RWPE1 (cell line): Measurements from ENCODE around the gene IL24.

Experiments used
- CTCF ChIA-PET: fragments of 350-600 bp; sonication (Branson Sonifier 250); formaldehyde crosslinking; extraction: SDS; loops from one replicate; lab custom pipeline; 2021; lab: Yijun Ruan, JAX
- POLR2A ChIA-PET: fragments of 400-600 bp; formaldehyde crosslinking; extraction: SDS; loops from one replicate; lab custom pipeline; 2020; ENCODE audit warnings: antibody characterized with exemption; ENCODE audit not compliant: low non-redundant PET; lab: Yijun Ruan, JAX
- DNase-seq: peaks from one replicate; pipeline ENCODE4 v3.0.0; 2012; ENCODE audit warnings: low spot score
- H3K27ac ChIP-seq: fragments of 450-650 bp; 2 replicates; pipeline ENCODE4 v1.5.1; 2017
- TF ChIP-seq, protein P1 (sequence below): fragments of 450-650 bp; conservative IDR thresholded peaks from 2 replicates; pipeline ENCODE4 v1.5.1; 2017; ENCODE audit warnings: low read depth, mild to moderate bottlenecking

The IL24 gene

DNA sequence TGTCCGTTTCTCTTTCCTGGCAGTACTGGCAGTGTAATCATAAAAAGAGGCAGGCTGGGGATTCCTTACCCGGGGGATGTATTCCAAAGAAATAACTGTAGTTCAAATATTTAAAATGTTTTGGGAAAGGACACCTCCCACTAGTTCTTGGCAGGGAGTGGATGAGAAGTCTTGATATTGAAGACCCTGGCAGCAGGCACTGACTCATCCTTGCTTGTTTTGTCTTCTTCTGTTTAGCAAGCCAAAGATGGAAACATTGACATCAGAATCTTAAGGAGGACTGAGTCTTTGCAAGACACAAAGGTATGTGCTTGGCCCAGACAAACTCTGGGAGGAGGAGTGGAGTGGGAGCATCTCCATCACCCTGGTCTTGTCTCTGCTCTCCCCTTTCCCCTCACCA lies 31.2 kb upstream of the IL24 start:
- ChIA-PET CTCF (interaction anchor here (1.1 to 2.0 kb wide), 5 partner anchors 12 to 43 kb away, joined by 3 to 14 read pairs (median 5); no protein-coding TSS in a partner anchor), POLR2A (no interaction called here)
- TF ChIP-seq, protein P1, sequence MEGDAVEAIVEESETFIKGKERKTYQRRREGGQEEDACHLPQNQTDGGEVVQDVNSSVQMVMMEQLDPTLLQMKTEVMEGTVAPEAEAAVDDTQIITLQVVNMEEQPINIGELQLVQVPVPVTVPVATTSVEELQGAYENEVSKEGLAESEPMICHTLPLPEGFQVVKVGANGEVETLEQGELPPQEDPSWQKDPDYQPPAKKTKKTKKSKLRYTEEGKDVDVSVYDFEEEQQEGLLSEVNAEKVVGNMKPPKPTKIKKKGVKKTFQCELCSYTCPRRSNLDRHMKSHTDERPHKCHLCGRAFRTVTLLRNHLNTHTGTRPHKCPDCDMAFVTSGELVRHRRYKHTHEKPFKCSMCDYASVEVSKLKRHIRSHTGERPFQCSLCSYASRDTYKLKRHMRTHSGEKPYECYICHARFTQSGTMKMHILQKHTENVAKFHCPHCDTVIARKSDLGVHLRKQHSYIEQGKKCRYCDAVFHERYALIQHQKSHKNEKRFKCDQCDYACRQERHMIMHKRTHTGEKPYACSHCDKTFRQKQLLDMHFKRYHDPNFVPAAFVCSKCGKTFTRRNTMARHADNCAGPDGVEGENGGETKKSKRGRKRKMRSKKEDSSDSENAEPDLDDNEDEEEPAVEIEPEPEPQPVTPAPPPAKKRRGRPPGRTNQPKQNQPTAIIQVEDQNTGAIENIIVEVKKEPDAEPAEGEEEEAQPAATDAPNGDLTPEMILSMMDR = no peak
- no peak for DNase-seq
- no peak overlapping the region for H3K27ac ChIP-seq

DNA sequence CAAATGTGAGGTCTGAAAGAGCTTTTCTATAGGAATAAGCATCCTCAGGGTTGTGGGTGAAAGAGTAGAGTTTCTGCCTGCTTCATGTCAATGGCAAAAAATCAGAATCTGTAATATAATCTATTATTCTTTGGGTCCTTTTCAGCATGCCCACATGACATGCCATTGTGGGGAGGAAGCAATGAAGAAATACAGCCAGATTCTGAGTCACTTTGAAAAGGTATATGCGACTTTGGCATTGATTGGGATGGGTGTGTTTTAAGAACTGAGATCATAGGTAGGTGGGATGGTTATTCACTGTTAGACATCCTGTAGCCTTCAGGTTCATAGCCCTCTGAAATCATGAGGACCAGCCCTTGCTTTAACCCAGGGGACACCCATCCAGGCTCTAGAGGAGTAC lies 30.0 kb upstream of the IL24 start:
- POLR2A ChIA-PET = interaction anchor here (0.6 kb wide), 2 partner anchors 23 to 42 kb away, joined by 4 to 5 read pairs; no protein-coding TSS in a partner anchor
- H3K27ac ChIP-seq = no peak overlapping the region
- no peak for DNase-seq
- TF ChIP-seq, protein P1 = no peak
- CTCF ChIA-PET = no interaction called here

DNA sequence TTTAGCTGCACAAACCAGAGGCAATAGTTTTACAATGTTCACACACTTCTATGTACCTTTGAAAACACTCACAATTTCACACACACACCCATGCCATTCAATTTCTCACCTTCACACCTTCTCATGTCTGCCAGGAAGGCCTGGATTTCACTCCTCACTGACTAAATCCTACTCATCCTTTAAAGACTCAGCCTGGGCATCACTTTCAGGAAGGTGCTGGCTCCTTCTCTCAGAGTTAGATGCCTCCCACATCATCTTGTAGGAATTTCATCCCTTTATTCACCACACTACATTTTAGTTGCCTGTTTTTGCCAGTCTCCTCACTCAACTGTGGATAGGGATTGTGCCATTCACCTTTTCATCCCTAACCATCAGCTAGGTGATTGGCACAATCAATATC lies 29.5 kb upstream of the IL24 start:
- ChIA-PET CTCF (interaction anchor here (0.8 kb wide), 1 partner anchor 41 kb away, joined by 3 read pairs; no protein-coding TSS in a partner anchor), POLR2A (no interaction called here)
- no peak overlapping the region for H3K27ac ChIP-seq
- TF ChIP-seq, protein P1 = no peak
- no peak for DNase-seq

DNA sequence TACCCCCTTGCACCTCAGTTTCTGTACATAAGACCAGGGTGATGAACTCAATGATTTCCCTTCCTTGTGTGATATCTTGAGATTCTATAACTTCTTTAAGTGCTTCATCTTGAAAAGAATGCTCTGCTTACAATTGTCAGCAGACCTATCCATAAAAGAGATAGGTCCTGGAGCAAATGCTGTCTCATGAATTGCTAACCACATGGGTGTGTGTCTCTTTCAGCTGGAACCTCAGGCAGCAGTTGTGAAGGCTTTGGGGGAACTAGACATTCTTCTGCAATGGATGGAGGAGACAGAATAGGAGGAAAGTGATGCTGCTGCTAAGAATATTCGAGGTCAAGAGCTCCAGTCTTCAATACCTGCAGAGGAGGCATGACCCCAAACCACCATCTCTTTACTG lies 29.0 kb upstream of the IL24 start:
- TF ChIP-seq, protein P1 = no peak
- DNase-seq = no peak
- ChIA-PET CTCF (interaction anchor here (0.8 kb wide), 1 partner anchor 40 kb away, joined by 3 read pairs; no protein-coding TSS in a partner anchor), POLR2A (no interaction called here)
- H3K27ac ChIP-seq = no peak overlapping the region

DNA sequence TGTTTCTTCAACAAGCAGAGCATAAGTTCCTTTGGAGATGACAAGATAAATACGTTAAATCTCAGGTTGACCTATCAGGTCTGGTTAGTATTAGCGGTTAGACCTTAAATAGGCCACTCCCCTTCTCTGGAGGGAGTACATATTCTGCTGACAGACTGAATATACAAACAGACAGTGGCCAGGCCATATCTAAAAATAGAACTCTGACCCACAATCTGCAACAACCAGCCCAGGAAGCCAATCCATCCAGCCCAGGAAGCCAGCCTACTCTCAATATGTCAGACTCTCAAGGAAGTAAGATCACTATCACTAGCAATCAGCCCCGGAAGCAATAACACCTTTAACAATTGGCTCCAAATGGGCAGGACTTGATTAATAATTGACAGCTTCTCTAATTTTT lies 25.1 kb upstream of the IL24 start:
- POLR2A ChIA-PET = no interaction called here
- TF ChIP-seq, protein P1 = no peak

DNA sequence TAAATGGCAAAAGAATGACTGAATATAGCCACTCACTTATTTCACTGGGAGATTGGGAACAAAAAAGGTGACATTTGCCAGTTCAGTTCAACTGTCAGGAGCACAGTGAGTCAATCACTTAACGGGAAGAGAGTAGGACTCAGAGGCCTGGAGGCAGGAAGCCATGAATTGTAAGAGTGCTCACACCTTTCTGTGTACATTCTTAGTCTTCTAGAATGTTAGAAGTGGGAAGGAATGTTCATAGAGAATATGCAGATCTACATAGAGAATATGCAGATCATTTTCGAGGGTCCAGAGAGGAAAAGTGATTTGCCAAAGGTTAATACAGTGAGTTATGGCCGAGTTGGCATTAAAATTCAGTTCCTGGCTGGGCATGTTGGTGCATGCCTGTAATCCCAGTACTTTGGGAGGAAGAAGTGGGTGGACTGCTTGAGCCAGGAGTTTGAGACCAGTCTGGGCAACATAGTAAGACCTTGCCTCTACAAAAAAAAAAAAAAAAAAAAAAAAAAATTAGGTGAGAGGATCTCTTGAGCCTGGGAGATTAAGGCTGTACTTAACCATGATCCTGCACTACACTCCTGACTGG lies 23.5 kb upstream of the IL24 start:
- POLR2A ChIA-PET = no interaction called here
- peak; percentile 50 for DNase-seq
- CTCF ChIA-PET = interaction anchor here (1.1 to 1.2 kb wide), 2 partner anchors 8 to 239 kb away, joined by 3 read pairs; partner anchors contain the start of gene IL20
- no peak overlapping the region for H3K27ac ChIP-seq
- TF ChIP-seq, protein P1 = no peak

More for the DNA sequence above, 25.1 kb upstream of the IL24 start:
- DNase-seq = no peak
- H3K27ac ChIP-seq = no peak overlapping the region
- CTCF ChIA-PET = interaction anchor here (0.6 to 1.4 kb wide), 2 partner anchors 37 to 101 kb away, joined by 3 to 6 read pairs; no protein-coding TSS in a partner anchor
